Muscle of leg (tissue), 11 donors: Measurements from ENCODE around the gene POU6F2. TPM values are rescaled to one million over a fixed set of nuclear protein-coding genes. Genes with fewer than 3 reads are reported as not detected.
A peak's percentile ranks its signal among the peaks of the same experiment; 100 is the strongest.
"Not testable (repeated sequence)": the region's sequence is repeated elsewhere in the genome, so short reads cannot be mapped to it uniquely, and the experiment has no call there.

Experiments
- DNase-seq: peaks from one replicate; pipeline ENCODE4 v3.0.0; 2013
- H3K27ac ChIP-seq: one replicate; pipeline ENCODE4 v1.5.1; 2013; ENCODE audit warnings: mild to moderate bottlenecking, low read length, control low read depth
- H3K27me3 ChIP-seq: one replicate; pipeline ENCODE4 v1.6.1; 2013; ENCODE audit warnings: low read length; ENCODE audit not compliant: control insufficient read depth, insufficient read depth
- H3K36me3 ChIP-seq: one replicate; pipeline ENCODE4 v1.6.1; 2013; ENCODE audit warnings: low read length; ENCODE audit not compliant: control insufficient read depth, insufficient read depth
- H3K4me1 ChIP-seq: one replicate; pipeline ENCODE4 v1.6.1; 2013; ENCODE audit warnings: low read length; ENCODE audit not compliant: control insufficient read depth, insufficient read depth
- H3K4me3 ChIP-seq: one replicate; pipeline ENCODE4 v1.5.1; 2013; ENCODE audit warnings: low read length, control low read depth
- H3K9me3 ChIP-seq: replicated peaks from 2 replicates; pipeline ENCODE4 v1.6.1; 2013; ENCODE audit warnings: low read depth, low read length; ENCODE audit not compliant: control insufficient read depth
- WGBS: methylation state at CpG from one replicate; pipeline ENCODE4 v1.1.5; 2013; ENCODE audit warnings: missing lambda C conversion rate; ENCODE audit not compliant: insufficient coverage; 5-methylcytosine and 5-hydroxymethylcytosine counted together
- polyA plus RNA-seq, 8 donors: library from polyadenylated mRNA; unstranded; fragments of 120-200 nt; gene quantifications; one replicate each; pipeline versions ENCODE4 v1.2.1 to v1.2.3, GENCODE V29; 2013; ENCODE audit warnings: inconsistent platforms in 1 of 8, low replicate concordance in 1 of 8; ENCODE audit not compliant: insufficient read length in 8 of 8, insufficient read depth in 1 of 8
- total RNA-seq: library from RNA; stranded (reverse); fragments of 120-200 nt; gene quantifications from one replicate; pipeline ENCODE4 v1.2.4, GENCODE V29; 2013

The POU6F2 gene
- total and polyA plus RNA-seq, 9 donors: 0.05 to 0.54 (median 0.10) TPM; not detected in 1

GRCh38 chr7:38975944-38976392 is 1.7 kb upstream of the POU6F2 start:
- DNase-seq: peak; percentile 7
- 1% methylated on average over 38 of the region's 38 CpGs for WGBS
- Histone ChIP-seq H3K27ac (no peak overlapping the region), H3K27me3 (peaks cover 10% of the 10 kb centered on the region), H3K4me1 (no peaks in the 10 kb centered on the region), H3K36me3 (no peaks in the 10 kb centered on the region), H3K4me3 (peak overlapping the region; percentile 23), H3K9me3 (no peaks in the 10 kb centered on the region)

GRCh38 chr7:38978491-38978890 is 782 bp downstream of the POU6F2 start:
- no peak for DNase-seq
- Histone ChIP-seq H3K27me3 (peaks cover 10% of the 10 kb centered on the region), H3K9me3 (no peaks in the 10 kb centered on the region), H3K27ac (no peak overlapping the region), H3K4me3 (no peak overlapping the region), H3K36me3 (no peaks in the 10 kb centered on the region), H3K4me1 (no peaks in the 10 kb centered on the region)
- WGBS: 33% methylated on average over 2 of the region's 5 CpGs

GRCh38 chr7:38992203-38992602 is 14.5 kb downstream of the POU6F2 start:
- Histone ChIP-seq H3K4me3 (no peak overlapping the region), H3K4me1 (no peaks in the 10 kb centered on the region), H3K9me3 (no peaks in the 10 kb centered on the region), H3K27ac (no peak overlapping the region), H3K27me3 (no peaks in the 10 kb centered on the region), H3K36me3 (no peaks in the 10 kb centered on the region)
- 80% methylated on average over 1 of the region's 4 CpGs for WGBS
- no peak for DNase-seq

- Histone ChIP-seq H3K27ac (no peak overlapping the region), H3K4me1 (no peaks in the 10 kb centered on the region), H3K9me3 (no peaks in the 10 kb centered on the region), H3K27me3 (no peaks in the 10 kb centered on the region), H3K36me3 (no peaks in the 10 kb centered on the region), H3K4me3 (no peak overlapping the region)
- WGBS: 93% methylated on average over 1 of the region's 1 CpG
- DNase-seq: no peak
Measured at GRCh38 chr7:39001595-39001994, 23.9 kb downstream of the POU6F2 start.

- Histone ChIP-seq H3K27ac (no peak overlapping the region), H3K4me3 (no peak overlapping the region), H3K4me1 (no peaks in the 10 kb centered on the region), H3K27me3 (no peaks in the 10 kb centered on the region), H3K36me3 (no peaks in the 10 kb centered on the region), H3K9me3 (no peaks in the 10 kb centered on the region)
- DNase-seq: no peak
- WGBS: no CpG with 5 or more reads among the region's 5 CpGs
Measured at GRCh38 chr7:39002755-39003154, 25.0 kb downstream of the POU6F2 start.

- DNase-seq: peak; percentile 9
- Histone ChIP-seq H3K4me3 (no peak overlapping the region), H3K4me1 (no peaks in the 10 kb centered on the region), H3K9me3 (no peaks in the 10 kb centered on the region), H3K27me3 (no peaks in the 10 kb centered on the region), H3K36me3 (no peaks in the 10 kb centered on the region), H3K27ac (no peak overlapping the region)
- 14% methylated on average over 2 of the region's 8 CpGs for WGBS
Measured at GRCh38 chr7:39005036-39005435, 27.3 kb downstream of the POU6F2 start.

GRCh38 chr7:39005461-39005860 is 27.8 kb downstream of the POU6F2 start:
- H3K36me3 ChIP-seq: no peaks in the 10 kb centered on the region
- no CpG with 5 or more reads among the region's 6 CpGs for WGBS
- H3K9me3 ChIP-seq: no peaks in the 10 kb centered on the region
- H3K27ac ChIP-seq: no peak overlapping the region
- DNase-seq: no peak
- no peaks in the 10 kb centered on the region for H3K4me1 ChIP-seq
- H3K27me3 ChIP-seq: no peaks in the 10 kb centered on the region
- H3K4me3 ChIP-seq: no peak overlapping the region

- DNase-seq: not testable (repeated sequence)
- 84% methylated on average over 15 of the region's 34 CpGs for WGBS
Measured at GRCh38 chr7:39013049-39013939, 35.6 kb downstream of the POU6F2 start.

GRCh38 chr7:39016609-39017008 is 38.9 kb downstream of the POU6F2 start:
- no peak for DNase-seq
- H3K4me1 ChIP-seq: no peaks in the 10 kb centered on the region
- H3K27me3 ChIP-seq: no peaks in the 10 kb centered on the region
- no peaks in the 10 kb centered on the region for H3K36me3 ChIP-seq
- H3K9me3 ChIP-seq: no peaks in the 10 kb centered on the region
- 88% methylated on average over 9 of the region's 9 CpGs for WGBS
- H3K27ac ChIP-seq: no peak overlapping the region
- H3K4me3 ChIP-seq: no peak overlapping the region

More at GRCh38 chr7:39013049-39013939, 35.6 kb downstream of the POU6F2 start:
- H3K36me3 ChIP-seq, H3K27ac ChIP-seq, H3K4me3 ChIP-seq, H3K9me3 ChIP-seq, H3K27me3 ChIP-seq, H3K4me1 ChIP-seq: not testable (repeated sequence)

- H3K4me1 ChIP-seq: no peaks in the 10 kb centered on the region
- no peak for DNase-seq
- no peaks in the 10 kb centered on the region for H3K9me3 ChIP-seq
- no peaks in the 10 kb centered on the region for H3K27me3 ChIP-seq
- H3K36me3 ChIP-seq: no peaks in the 10 kb centered on the region
- no peak overlapping the region for H3K27ac ChIP-seq
- no peak overlapping the region for H3K4me3 ChIP-seq
- 84% methylated on average over 2 of the region's 6 CpGs for WGBS
Measured at GRCh38 chr7:39017369-39017915, 39.7 kb downstream of the POU6F2 start.
